Activated CD4-positive, alpha-beta T cell treated with anti-CD3 and anti-CD28 coated beads, Interleukin-2, amount 50 U/mL, for 48 hours (primary cell): Measurements from ENCODE around the gene MIGA1.
"Not testable (repeated sequence)": the region's sequence is repeated elsewhere in the genome, so short reads cannot be mapped to it uniquely, and the experiment has no call there.

Source experiments
- DNase-seq, 2 experiments: peaks; one replicate each; pipeline ENCODE4 v3.0.0-alpha.2; 2020

MIGA1 gene

GRCh38 chr1:77850082-77850481, 70.6 kb downstream of the MIGA1 start:
- no peak for DNase-seq

DNA sequence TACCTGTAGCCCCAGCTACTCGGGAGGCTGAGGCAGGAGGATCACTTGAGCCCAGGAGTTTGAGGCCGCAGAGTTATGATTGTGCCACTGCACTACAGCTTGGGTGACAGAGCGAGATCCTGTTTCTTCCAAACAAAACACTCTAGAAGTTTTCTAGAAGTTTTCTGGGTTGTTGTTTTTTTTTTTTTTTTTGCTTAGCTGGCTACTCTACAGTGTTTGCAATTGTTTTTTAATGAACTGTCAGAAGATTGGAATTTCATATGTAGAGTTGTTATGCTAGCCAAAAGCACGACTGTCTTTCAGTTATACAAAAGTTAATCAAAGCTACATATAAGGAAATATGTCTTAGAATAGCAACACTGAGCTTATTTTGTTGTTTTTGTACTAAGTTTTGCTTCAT, 78.1 kb downstream of the MIGA1 start:
- DNase-seq: no peak

- no peak for DNase-seq
These were observed 79.3 kb downstream of the MIGA1 start for GRCh38 chr1:77858725-77859124.

- no peak for DNase-seq
These were observed 79.8 kb downstream of the MIGA1 start for GRCh38 chr1:77859248-77859647.

GRCh38 chr1:77866296-77866695, 86.8 kb downstream of the MIGA1 start:
- no peak for DNase-seq

DNA sequence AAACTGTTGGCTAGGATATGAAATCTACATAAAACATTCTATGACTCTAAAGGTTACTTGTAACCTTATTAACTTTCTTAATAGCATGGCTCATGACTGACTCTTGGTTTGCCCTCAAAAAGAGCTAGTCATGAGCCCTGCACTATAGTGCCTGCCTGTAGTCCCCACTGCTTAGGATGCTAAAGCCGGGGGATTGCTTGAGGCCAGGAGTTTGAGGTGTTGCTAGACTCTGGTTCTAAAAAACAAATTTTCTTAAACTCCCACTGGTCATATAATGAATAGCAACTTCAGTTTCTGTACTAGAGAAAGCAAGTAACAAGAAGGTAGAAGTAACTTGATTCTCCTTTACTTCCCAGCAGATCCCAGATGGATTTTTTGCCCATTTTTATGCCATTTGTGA, 93.2 kb downstream of the MIGA1 start:
- no peak for DNase-seq

- DNase-seq: no peak
These were observed 94.0 kb downstream of the MIGA1 start for GRCh38 chr1:77873461-77873860.

DNA sequence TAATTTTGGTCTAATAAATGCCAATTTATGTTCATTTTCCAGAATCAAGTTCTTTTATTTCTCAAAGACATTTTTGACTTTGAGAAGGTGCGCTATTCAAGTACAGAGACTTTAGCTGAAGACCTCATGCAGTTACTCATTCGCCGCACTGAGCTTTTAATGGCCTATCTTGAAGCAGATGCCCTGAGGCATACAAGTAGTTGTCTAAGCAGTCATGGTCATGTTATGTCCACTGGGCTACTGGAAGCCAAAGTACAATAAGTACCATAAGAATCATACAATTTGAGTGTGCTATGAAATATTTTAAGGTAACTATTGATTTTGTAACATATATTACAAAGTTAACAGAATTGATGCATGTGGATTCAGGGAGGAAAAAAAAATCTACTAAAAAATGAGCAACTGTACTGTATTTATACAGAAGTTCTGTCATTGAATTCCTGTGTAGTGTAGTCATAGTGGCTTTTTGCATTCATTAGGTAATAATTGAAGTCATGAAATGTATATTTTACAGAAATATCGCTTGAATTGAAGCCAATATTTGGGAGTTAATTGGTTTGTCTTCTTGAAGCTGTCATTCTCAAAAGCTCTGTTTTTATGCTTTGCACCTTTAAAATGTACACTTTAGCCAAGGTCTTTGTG, 95.5 kb downstream of the MIGA1 start:
- no peak for DNase-seq

GRCh38 chr1:77876884-77877283, 97.4 kb downstream of the MIGA1 start:
- DNase-seq: no peak

DNA sequence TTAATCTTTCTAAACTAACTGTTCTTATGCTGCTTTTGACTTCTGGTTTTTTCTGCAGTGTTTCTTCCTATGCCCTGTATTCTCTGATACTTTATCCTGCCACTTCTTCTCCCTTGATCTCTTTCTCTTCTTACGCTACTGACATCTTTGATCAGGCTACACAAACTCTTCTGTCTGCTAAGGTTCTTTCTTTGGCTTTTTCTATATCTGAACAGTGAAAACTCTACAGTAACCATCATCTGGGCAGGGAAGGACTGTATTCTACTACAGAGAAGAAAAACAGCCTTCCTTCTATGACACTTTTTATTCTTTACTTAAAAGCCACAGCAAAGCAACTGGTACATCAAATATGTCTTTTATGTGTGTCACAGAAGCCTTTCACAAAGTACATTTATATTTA, 101.6 kb downstream of the MIGA1 start:
- DNase-seq: no peak

- no peak for DNase-seq
These were observed 103.0 kb downstream of the MIGA1 start for GRCh38 chr1:77882411-77882810.

DNA sequence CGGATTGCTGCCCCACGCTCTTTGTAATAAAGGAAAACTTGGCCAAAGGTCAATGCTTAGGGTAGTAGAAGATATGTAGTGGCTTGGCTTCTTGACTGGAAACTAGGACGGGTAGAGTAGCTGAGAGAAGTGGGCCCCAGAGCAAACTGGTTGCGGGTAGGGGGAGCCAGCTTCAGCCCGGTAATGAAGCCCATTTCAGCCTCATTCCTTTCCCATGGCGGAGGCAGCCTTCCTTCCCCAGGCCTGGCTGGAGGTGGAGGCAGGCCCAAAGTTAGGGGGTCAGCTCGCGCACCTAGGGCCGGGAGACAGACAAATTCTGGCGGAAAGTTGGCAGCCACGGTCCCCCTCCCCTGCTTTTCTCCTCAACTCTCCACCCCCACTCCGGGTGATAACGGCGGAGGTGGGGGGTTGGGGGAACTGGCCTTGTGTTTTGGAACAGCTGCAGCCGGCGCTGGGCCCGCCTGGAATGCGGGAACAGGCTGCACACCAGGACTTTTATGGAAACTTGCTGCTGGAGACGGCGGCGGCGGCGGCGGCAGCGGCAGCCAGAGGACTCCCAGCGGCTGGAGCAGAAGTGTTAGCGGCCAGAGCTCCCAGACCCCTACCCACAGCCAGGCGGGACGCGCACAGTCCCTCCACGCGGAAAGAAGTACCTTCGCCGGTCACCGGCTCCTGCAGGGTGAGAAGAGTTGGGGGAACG, 108.8 kb downstream of the MIGA1 start, which contains the start of gene NEXN:
TSS of gene NEXN (plus strand) at position 544 of the 700 bp plus-strand sequence. CDS start 27,483 bp downstream, outside the sequence.
- no peak for DNase-seq

DNA sequence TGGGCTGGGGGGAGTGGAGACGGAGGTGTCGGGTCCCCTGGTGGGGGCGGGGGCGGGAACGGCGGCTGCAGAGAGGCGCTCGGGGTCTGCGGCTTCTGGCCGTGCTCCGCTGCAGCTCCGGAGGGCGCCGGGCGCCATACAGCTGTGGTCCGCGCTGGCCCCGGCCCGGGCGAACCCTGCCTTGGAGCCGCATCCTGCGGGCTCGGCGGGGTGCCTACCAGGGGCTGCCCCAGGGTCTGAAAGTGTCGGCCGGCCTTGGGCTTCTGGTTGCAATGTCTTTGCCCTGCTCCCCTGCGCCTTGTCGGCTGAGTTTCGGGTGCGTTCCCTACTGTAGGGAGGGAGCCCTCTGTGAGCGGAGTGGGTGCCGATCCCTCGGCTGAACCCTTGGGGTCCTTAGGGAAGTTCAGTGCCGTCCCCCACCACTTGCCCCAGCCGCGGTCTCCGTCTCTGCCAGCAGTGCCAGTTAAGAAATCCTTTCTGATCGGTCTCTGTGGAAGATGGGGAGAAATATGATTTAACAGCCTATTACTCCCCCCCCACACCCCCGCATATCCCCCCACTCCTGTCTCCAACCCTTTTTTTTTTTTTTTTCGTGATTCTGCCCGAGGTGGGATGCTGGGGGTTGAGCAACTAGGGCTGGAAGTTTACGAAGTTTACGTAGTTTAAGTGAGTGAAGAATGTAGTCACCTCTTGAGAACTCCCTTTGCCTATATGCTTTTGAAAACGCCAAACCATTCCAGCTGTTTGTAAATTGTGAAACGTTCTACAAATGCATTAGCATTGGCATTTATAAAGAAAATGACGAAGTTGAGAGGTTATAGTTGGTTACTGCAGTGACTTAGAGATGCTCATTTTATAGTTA, 109.6 kb downstream of the MIGA1 start:
- peak; percentile 17 to 22 for DNase-seq

GRCh38 chr1:77889671-77890070, 110.2 kb downstream of the MIGA1 start:
- DNase-seq: no peak

GRCh38 chr1:77891200-77891599, 111.8 kb downstream of the MIGA1 start:
- DNase-seq: no peak

- no peak for DNase-seq
These were observed 120.3 kb downstream of the MIGA1 start for GRCh38 chr1:77899647-77900320.

DNA sequence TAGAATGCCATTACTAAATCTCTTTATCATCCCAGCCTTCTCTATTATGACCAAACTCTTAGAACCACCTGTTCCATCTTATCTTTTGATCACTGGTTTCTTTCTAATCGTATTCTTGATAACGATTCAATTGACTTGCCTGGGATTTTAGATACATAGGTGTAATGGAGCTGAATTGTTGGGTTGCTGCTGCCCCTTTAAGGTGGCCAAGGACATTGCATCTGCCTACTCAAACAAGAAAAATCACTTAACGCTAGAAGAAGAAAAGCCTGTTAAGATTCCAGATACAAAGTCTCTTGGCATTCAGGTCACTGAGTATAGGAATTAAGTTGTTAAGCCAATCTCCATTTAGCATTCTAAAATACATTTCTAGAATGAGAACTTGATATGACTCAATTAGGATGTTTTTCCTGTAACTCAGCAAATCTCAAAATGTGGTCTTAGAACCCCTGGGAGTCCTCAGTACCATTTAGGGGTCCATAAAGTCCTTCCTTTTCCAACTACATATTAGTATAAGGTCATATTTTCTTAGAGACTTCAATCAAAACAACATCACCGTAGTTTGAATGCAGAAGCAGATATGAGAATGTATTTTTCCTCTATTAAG, 121.3 kb downstream of the MIGA1 start:
- peak in 1 of 2 experiments; percentile 7 for DNase-seq

DNA sequence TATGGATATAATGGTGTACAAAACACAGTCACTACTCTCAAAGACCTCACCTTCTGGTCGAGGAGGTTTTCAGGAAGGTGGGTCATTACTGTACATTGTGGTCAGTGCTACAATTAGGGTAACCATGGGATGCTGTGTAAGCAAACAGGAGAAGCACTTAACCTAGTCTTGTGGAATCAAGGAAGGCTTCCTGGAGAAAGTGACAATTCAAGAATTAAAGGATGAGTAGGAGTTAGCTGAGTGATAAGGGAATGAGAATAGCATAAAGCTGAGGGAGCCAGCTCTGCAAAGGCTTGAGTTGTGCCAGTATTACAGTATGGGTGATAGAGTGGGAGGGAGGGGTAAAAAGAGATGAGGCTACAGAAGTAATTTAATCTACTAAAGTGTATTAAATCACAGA, 126.2 kb downstream of the MIGA1 start:
- DNase-seq: no peak

- no peak for DNase-seq
These were observed 126.6 kb downstream of the MIGA1 start for GRCh38 chr1:77906019-77906545.

DNA sequence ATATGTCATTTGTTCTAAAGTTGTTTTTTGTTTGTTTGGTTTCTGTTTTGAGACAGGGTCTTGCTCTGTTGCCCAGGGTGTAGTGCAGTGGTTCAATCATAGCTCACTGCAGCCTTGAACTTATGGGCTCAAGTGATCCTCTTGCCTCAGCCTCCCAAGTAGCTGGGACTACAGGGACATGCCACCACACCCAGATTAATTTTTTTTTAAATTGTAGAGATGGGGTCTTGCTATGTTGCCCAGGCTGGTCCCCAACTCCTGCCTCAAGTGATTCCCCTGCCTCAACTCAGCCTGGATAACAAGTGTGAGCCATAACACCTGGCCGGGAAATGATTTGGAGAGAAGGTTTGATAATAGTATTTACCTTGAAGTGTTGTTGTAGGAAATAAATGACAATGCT, 127.2 kb downstream of the MIGA1 start:
- no peak for DNase-seq

GRCh38 chr1:77910116-77910515, 130.7 kb downstream of the MIGA1 start:
- no peak for DNase-seq

- DNase-seq: not testable (repeated sequence)
These were observed 139.5 kb downstream of the MIGA1 start for GRCh38 chr1:77918918-77919317.
